CD4-positive, alpha-beta T cell treated with Interleukin-1 beta for 1 hour (primary cell): ENCODE data around the gene SIM1.

Experiments used
- DNase-seq, 2 donors: peaks; one replicate each; pipeline ENCODE4 v3.0.0-alpha.2; 2020 to 2022

SIM1 gene

GRCh38 chr6:100347901-100348550, 116.7 kb downstream of the SIM1 start:
- DNase-seq, result no peak

- no peak for DNase-seq
These were observed 117.9 kb downstream of the SIM1 start for GRCh38 chr6:100346828-100347227.

GRCh38 chr6:100346203-100346602, 118.5 kb downstream of the SIM1 start:
- DNase-seq, result no peak

GRCh38 chr6:100344761-100345160, 120.0 kb downstream of the SIM1 start:
- DNase-seq, result no peak

GRCh38 chr6:100344321-100344720, 120.4 kb downstream of the SIM1 start:
- DNase-seq, result no peak

GRCh38 chr6:100343316-100344077, 121.2 kb downstream of the SIM1 start:
- DNase-seq, result no peak

GRCh38 chr6:100342830-100343229, 121.9 kb downstream of the SIM1 start:
- DNase-seq, result no peak

- DNase-seq, result no peak
These were observed 125.0 kb downstream of the SIM1 start for GRCh38 chr6:100339574-100340255.

- DNase-seq, result no peak
These were observed 126.6 kb downstream of the SIM1 start for GRCh38 chr6:100338090-100338489.

- DNase-seq, result no peak
These were observed 127.8 kb downstream of the SIM1 start for GRCh38 chr6:100336876-100337275.

- DNase-seq, result no peak
These were observed 128.7 kb downstream of the SIM1 start for GRCh38 chr6:100335991-100336390.
